A549 treated with dexamethasone at 1 μM for 4 hours (cell line): ENCODE measurements around the gene IL2RA. TPM values are rescaled to one million over a fixed set of nuclear protein-coding genes. Genes with fewer than 3 reads are reported as not detected.

Experiments used
- total RNA-seq: library from RNA; stranded (reverse); fragments of 200-300 nt; extraction: Qiagen RNA extraction; gene quantifications from 5 replicates; pipeline ENCODE4 v1.2.3, GENCODE V29; 2022

The IL2RA gene
- total RNA-seq = not detected in 5 replicates

DNA sequence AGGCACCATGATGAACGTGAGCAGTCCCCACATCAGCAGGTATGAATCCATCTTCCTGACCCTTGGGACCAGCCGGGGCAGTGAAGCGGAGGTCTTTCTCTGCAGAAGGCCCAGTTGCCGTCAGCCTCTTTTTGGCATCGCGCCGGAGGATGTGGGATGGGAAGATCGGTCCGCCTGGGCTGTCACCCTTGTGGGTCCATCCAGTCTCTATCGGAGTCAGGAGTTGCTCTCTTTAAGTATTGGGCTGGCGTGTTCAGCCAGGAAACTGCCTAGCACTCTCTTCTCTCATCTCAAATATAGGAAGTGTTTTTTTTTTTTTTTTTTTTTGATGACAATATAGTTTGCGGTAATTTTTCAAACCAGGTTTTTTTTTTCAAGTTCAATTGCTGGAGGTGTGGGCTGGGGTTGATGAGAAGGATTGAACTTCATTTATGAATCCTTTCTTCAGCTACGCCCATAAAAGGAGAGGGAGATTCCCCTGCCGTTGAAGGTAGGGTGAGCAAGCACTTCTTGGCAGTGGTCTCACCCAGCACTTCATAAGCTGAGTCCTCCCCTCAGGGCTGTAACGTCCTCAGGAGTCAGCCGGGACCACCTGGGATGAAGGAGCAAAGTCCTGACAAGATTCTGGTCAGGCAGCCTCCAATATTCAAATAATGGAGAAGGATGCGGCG is at the start of gene IL2RA:
TSS of gene IL2RA (minus strand) at position 267 of the 671 bp plus-strand sequence. CDS start at position 51, 216 bp downstream.

GRCh38 chr10:6088721-6089333 is 26.7 kb upstream of the IL2RA start, which contains the start of gene RBM17:
Gene RBM17 (plus strand): TSS chr10:6089034. CDS start chr10:6097066, 8,032 bp downstream.

GRCh38 chr10:5977471-5978229 is 84.5 kb downstream of the IL2RA start, which contains the start of gene IL15RA:
Gene IL15RA (minus strand): TSS chr10:5977543. CDS start chr10:5977492, 51 bp downstream.

Other genes with a start within 250 kb of the IL2RA start
- gene GDI2, start 248.9 kb downstream of the IL2RA start, total RNA-seq = 230 to 258 TPM (median 237 TPM) in 5 replicates
- 7.9 to 10.5 TPM (median 9.9 TPM) in 5 replicates for gene ANKRD16, start 172.5 kb downstream of the IL2RA start, total RNA-seq
- 33.6 to 40.3 TPM (median 35.9 TPM) in 5 replicates for gene FBH1, start 172.1 kb downstream of the IL2RA start, total RNA-seq
- 1.7 to 2.8 TPM (median 2.2 TPM) in 5 replicates for gene IL15RA, start 84.8 kb downstream of the IL2RA start, total RNA-seq
- gene RBM17, start 26.7 kb upstream of the IL2RA start, total RNA-seq = 108 to 125 TPM (median 122 TPM) in 5 replicates
- 108 to 154 TPM (median 139 TPM) in 5 replicates for gene PFKFB3, start 140.6 kb upstream of the IL2RA start, total RNA-seq